GM18507 (cell line): ENCODE results near the gene PXMP4.

Source experiments
- DNase-seq: peaks from one replicate; pipeline ENCODE4 v3.0.0; 2011; ENCODE audit warnings: low read depth; ENCODE audit not compliant: insufficient read length; ENCODE audit errors: extremely low spot score
- FAIRE-seq: peaks from 2 replicates; lab custom pipeline; 2011; peaks lifted over from hg19 to GRCh38; lab: Jason Lieb, UNC

PXMP4 gene

GRCh38 chr20:33687993-33688937, 31.8 kb downstream of the PXMP4 start:
- no peak for FAIRE-seq
- DNase-seq = no peak

- DNase-seq (no peak), FAIRE-seq (no peak)
These were observed 32.7 kb downstream of the PXMP4 start for GRCh38 chr20:33687370-33687915.

- DNase-seq (no peak), FAIRE-seq (no peak)
These were observed 33.1 kb downstream of the PXMP4 start for GRCh38 chr20:33686984-33687366.

- FAIRE-seq = peak; percentile 85
- DNase-seq = peak; percentile 97
These were observed 33.8 kb downstream of the PXMP4 start, which contains the start of gene E2F1 for GRCh38 chr20:33686100-33686983. TSS of gene E2F1 (minus strand) at chr20:33686385. CDS start at chr20:33686264, 121 bp downstream.

GRCh38 chr20:33685328-33686099, 34.6 kb downstream of the PXMP4 start:
- FAIRE-seq (peak; percentile 81), DNase-seq (no peak)

- FAIRE-seq = no peak
- DNase-seq = no peak
These were observed 35.4 kb downstream of the PXMP4 start for GRCh38 chr20:33684533-33685327.

- DNase-seq (no peak), FAIRE-seq (no peak)
These were observed 38.3 kb downstream of the PXMP4 start for GRCh38 chr20:33681728-33682353.

- no peak for FAIRE-seq
- no peak for DNase-seq
These were observed 38.8 kb downstream of the PXMP4 start for GRCh38 chr20:33681288-33681687.

- no peak for DNase-seq
- FAIRE-seq = no peak
These were observed 39.4 kb downstream of the PXMP4 start for GRCh38 chr20:33680686-33681085.

GRCh38 chr20:33679758-33680485, 40.2 kb downstream of the PXMP4 start:
- FAIRE-seq (peak; percentile 90), DNase-seq (no peak)

- FAIRE-seq = no peak
- DNase-seq = no peak
These were observed 42.0 kb downstream of the PXMP4 start for GRCh38 chr20:33677991-33678702.

GRCh38 chr20:33676652-33677645, 43.2 kb downstream of the PXMP4 start:
- DNase-seq (no peak), FAIRE-seq (no peak)

- DNase-seq = no peak
- FAIRE-seq = no peak
These were observed 44.0 kb downstream of the PXMP4 start for GRCh38 chr20:33676121-33676520.

GRCh38 chr20:33675136-33675959, 44.8 kb downstream of the PXMP4 start:
- FAIRE-seq (no peak), DNase-seq (no peak)
